Uterine smooth muscle cell (primary cell): ENCODE measurements around the gene VPS29. TPM values are rescaled to one million over a fixed set of nuclear protein-coding genes. Genes with fewer than 3 reads are reported as not detected.

ENCODE experiments used
- total RNA-seq: library from RNA; depleted of rRNA; stranded (reverse); fragments of >200 nt; gene quantifications from 2 replicates; pipeline ENCODE4 v1.2.3, GENCODE V29; 2014

Gene VPS29
- 54.0 and 93.1 TPM in 2 replicates for total RNA-seq

DNA sequence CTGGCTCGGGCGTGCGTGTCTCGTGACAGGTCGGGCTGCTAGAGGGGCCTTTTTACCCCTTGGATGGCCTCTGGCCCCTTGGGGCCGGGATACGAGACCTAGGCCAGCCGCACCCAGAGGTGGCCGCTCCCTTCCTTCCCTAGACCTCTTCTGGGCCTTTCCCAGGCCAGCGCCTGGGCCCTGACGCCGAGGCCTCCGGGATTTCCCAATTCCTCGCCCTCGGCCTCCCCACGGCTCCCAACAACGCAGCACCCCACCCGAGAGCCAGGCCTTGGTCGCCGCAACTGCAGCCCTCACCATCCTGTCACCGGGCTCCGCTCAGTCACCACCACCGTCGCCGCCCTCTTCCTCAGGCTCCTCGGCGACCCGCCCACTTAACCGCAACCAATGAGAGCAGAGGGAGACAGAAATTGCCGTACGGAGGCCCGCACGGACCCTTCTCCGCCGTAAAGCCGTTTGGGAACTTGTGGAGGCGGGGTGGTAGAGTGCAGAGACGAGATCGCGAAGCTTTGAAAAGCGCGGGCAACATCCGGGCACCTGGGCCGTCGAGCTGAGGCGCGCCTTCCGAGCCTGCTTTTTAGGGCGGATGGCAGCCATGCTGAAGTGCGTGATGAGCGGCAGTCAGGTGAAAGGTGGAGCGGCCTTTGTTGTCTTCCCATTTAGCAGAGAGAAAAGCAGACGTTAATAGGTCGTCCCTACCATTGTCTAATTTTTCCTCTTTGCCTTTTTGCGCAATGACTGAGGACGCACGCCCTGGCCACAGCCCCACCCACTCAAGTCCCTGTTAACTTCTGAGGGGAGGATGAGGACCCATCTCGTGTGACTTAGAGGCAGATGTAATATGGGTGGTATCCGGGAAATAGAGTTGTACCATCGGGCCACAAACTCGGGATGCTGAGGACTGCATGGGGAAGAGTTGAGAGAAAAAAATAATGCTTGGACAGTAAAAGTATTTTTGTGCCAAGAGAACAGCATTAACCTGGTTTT, at the start of gene VPS29, which contains the start of gene RAD9B:
Gene VPS29 (minus strand): TSS at position 360 of the 987 bp plus-strand sequence. CDS start 60 bp downstream, at position 300.
Gene RAD9B (plus strand): TSS at position 580 of the 987 bp plus-strand sequence. CDS start 7 bp downstream, at position 587.

DNA sequence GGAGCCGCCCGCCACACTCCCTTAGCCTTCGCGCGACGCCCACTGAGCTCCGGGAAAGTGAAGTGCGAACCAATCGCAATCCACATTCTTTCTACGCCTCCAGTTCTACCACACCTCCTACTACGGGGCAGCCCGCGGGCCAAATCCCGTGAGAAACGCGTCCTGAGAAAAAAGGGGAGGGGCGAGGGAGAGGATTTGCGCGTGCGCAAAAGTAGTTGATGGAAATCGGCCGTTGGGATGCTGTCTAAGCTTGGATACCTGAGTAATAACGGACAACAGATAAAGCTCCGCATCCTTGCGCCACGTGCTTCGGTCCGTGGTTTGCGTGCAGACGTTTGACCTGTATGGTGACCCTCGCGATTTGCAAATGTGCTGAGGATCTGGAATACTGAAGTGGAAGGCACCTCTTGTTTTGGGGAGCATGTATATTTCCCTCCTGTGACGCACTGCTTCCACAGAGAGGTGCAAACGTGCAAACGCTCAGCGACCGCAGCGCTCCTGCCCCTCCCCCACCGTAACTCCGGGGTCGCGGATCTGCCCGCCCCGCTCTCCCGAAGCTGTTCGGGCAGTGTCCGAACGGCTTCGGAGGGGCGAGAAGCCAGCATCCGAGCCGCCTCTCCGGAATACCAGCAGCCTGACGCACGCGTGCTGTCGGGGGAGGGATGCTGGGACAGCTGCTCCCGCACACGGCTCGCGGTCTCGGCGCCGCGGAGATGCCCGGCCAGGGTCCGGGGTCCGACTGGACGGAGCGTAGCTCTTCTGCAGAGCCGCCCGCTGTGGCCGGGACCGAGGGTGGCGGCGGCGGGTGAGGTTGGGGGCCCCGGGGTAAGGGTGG, 33.5 kb downstream of the VPS29 start, which contains the start of the genes FAM216A and GPN3:
Gene FAM216A (plus strand): TSS at position 632 of the 835 bp plus-strand sequence. CDS start 31 bp downstream, at position 663.
Gene GPN3 (minus strand): TSS at position 44 of the 835 bp plus-strand sequence. CDS start 54 bp downstream, outside the sequence.

DNA sequence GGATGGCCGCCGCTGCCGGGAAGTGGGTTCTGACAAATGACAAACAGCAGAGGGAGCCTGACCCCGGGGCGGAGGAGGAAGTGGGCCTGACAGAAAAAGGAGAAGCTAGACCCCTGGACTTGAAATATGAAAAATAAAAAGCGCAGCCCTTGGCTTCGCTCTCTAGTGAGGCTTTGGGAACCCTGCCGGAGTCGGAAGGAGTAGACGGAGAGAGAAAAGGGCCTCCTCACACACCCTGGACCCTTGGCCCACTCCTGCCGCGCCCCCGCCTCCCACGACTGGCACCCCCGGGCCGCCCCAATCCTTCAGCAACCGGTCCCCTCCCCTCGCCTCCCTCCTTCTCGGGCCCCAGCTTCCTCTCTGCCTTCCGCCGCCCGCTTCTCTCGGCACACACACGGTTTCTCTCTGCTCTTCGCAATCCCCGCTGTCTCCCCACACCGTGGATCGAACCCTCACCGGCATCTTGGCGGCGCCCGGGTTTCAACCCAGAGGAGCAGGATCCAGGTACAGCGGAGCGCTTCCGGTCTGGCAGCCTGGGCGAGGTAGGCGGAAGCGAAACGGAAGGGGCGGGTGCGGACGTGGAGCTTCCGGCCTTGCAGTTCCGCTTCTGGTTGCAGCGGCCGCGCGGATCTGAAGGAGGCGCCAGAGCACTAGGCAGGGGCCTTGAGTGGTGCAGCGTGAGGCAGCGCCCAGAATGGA, 52.0 kb downstream of the VPS29 start, which contains the start of gene ARPC3:
Gene ARPC3 (minus strand): TSS at position 539 of the 699 bp plus-strand sequence. CDS start 77 bp downstream, at position 462.

Other genes with a start within 250 kb of the VPS29 start
- gene ATP2A2, start 220.9 kb downstream of the VPS29 start, total RNA-seq = 170 and 243 TPM in 2 replicates
- 47.9 and 65.2 TPM in 2 replicates for gene ANAPC7, start 98.4 kb downstream of the VPS29 start, total RNA-seq
- gene ARPC3, start 51.8 kb downstream of the VPS29 start, total RNA-seq = 244 and 247 TPM in 2 replicates
- gene GPN3, start 33.9 kb downstream of the VPS29 start, total RNA-seq = 17.1 and 28.1 TPM in 2 replicates
- gene FAM216A, start 33.3 kb downstream of the VPS29 start, total RNA-seq = 15.2 and 19.4 TPM in 2 replicates
- 0.25 and 0.55 TPM in 2 replicates for gene RAD9B, start 220 bp upstream of the VPS29 start, total RNA-seq
- 10.9 and 12.4 TPM in 2 replicates for gene PPTC7, start 81.2 kb upstream of the VPS29 start, total RNA-seq
- 20.0 and 29.7 TPM in 2 replicates for gene TCTN1, start 112.0 kb upstream of the VPS29 start, total RNA-seq
- 4.9 and 7.9 TPM in 2 replicates for gene HVCN1, start 187.0 kb upstream of the VPS29 start, total RNA-seq
- 116 and 156 TPM in 2 replicates for gene PPP1CC, start 240.8 kb upstream of the VPS29 start, total RNA-seq